GM21360 (cell line): Measurements from ENCODE around the gene KCTD13.
"Not testable (repeated sequence)": the region's sequence is repeated elsewhere in the genome, so short reads cannot be mapped to it uniquely, and the experiment has no call there.

Source experiments
- ATAC-seq: cut with Tn5 transposase; IDR thresholded peaks from one replicate; pipeline ENCODE4 v1.9.1; 2021; ENCODE audit warnings: mild to moderate bottlenecking, moderate library complexity; ENCODE audit not compliant: unreplicated experiment

The KCTD13 gene

GRCh38 chr16:29925781-29926710 is at the start of gene KCTD13:
Gene KCTD13 (minus strand): TSS chr16:29926226. CDS start chr16:29926033, 193 bp downstream.
- ATAC-seq: peak; percentile 83

- ATAC-seq: no peak
These were observed 49.1 kb upstream of the KCTD13 start for GRCh38 chr16:29975134-29975538.

- ATAC-seq: peak; percentile 5
These were observed 48.5 kb upstream of the KCTD13 start for GRCh38 chr16:29974291-29975133.

- peak; percentile 87 for ATAC-seq
These were observed 47.6 kb upstream of the KCTD13 start, which contains the start of gene TAOK2 for GRCh38 chr16:29973384-29974246. Gene TAOK2 (plus strand): TSS chr16:29973868. CDS start chr16:29977773, 3,905 bp downstream.

- ATAC-seq: no peak
These were observed 47.0 kb upstream of the KCTD13 start for GRCh38 chr16:29972992-29973383.

- no peak for ATAC-seq
These were observed 46.5 kb upstream of the KCTD13 start for GRCh38 chr16:29972500-29972899.

- no peak for ATAC-seq
These were observed 45.3 kb upstream of the KCTD13 start for GRCh38 chr16:29971304-29971703.

- ATAC-seq: no peak
These were observed 42.2 kb upstream of the KCTD13 start for GRCh38 chr16:29968205-29968604.

GRCh38 chr16:29963021-29963743 is 37.2 kb upstream of the KCTD13 start:
- no peak for ATAC-seq

- no peak for ATAC-seq
These were observed 36.4 kb upstream of the KCTD13 start for GRCh38 chr16:29962344-29962994.

- peak; percentile 89 for ATAC-seq
These were observed 35.7 kb upstream of the KCTD13 start, which contains the start of gene TMEM219 for GRCh38 chr16:29961479-29962343. Gene TMEM219 (plus strand): TSS chr16:29962079. CDS start chr16:29963144, 1,065 bp downstream.

GRCh38 chr16:29961127-29961478 is 35.1 kb upstream of the KCTD13 start:
- ATAC-seq: no peak

- ATAC-seq: not testable (repeated sequence)
These were observed 33.8 kb upstream of the KCTD13 start for GRCh38 chr16:29959821-29960220.

GRCh38 chr16:29959293-29959692 is 33.3 kb upstream of the KCTD13 start:
- ATAC-seq: no peak

- no peak for ATAC-seq
These were observed 32.7 kb upstream of the KCTD13 start for GRCh38 chr16:29958756-29959155.

- ATAC-seq: no peak
These were observed 25.8 kb upstream of the KCTD13 start for GRCh38 chr16:29951625-29952365.

- no peak for ATAC-seq
These were observed 24.9 kb upstream of the KCTD13 start for GRCh38 chr16:29950806-29951461.
